Small intestine (tissue), 7 donors: Measurements from ENCODE around the gene MPZL2. TPM values are rescaled to one million over a fixed set of nuclear protein-coding genes. Genes with fewer than 3 reads are reported as not detected.

Source experiments
- DNase-seq, 2 donors: peaks; one replicate each; pipeline versions ENCODE4 v3.0.0 to v3.0.0-alpha.2; 2013
- FAIRE-seq: peaks from 2 replicates; lab custom pipeline; 2012; peaks lifted over from hg19 to GRCh38; lab: Jason Lieb, UNC
- H3K27ac ChIP-seq, 3 donors: one replicate each; pipeline ENCODE4 v1.5.1; 2013; ENCODE audit warnings: low read length in 2 of 3, mild to moderate bottlenecking in 2 of 3, control low read depth in 1 of 3, inconsistent platforms in 1 of 3, low read depth in 1 of 3, moderate library complexity in 1 of 3
- H3K27me3 ChIP-seq, 3 donors: one replicate each; pipeline ENCODE4 v1.6.1; 2013; ENCODE audit warnings: low read length in 3 of 3, inconsistent platforms in 1 of 3; ENCODE audit not compliant: control insufficient read depth in 3 of 3, insufficient read depth in 3 of 3
- H3K36me3 ChIP-seq, 3 donors: one replicate each; pipeline ENCODE4 v1.6.1; 2013; ENCODE audit warnings: low read length in 3 of 3, inconsistent platforms in 1 of 3, low read depth in 1 of 3, mild to moderate bottlenecking in 1 of 3, moderate library complexity in 1 of 3; ENCODE audit not compliant: control insufficient read depth in 3 of 3, insufficient read depth in 2 of 3
- H3K4me1 ChIP-seq, 3 donors: one replicate each; pipeline ENCODE4 v1.6.1; 2013; ENCODE audit warnings: low read length in 2 of 3, inconsistent platforms in 1 of 3, low read depth in 1 of 3, mild to moderate bottlenecking in 1 of 3, moderate library complexity in 1 of 3; ENCODE audit not compliant: control insufficient read depth in 3 of 3, insufficient read depth in 2 of 3
- H3K4me3 ChIP-seq, 3 donors: one replicate each; pipeline ENCODE4 v1.5.1; 2013; ENCODE audit warnings: low read length in 3 of 3, control low read depth in 1 of 3, inconsistent platforms in 1 of 3, low read depth in 1 of 3, mild to moderate bottlenecking in 1 of 3, moderate library complexity in 1 of 3
- H3K9me3 ChIP-seq, 2 donors: one replicate each; pipeline ENCODE4 v1.6.1; 2013; ENCODE audit warnings: low read depth in 1 of 2, low read length in 1 of 2; ENCODE audit not compliant: control insufficient read depth in 2 of 2, insufficient read depth in 1 of 2
- WGBS, 3 donors: extraction: QIAGEN DNeasy Blood & Tissue Kit; methylation state at CpG; one replicate each; pipeline ENCODE4 v1.1.7; 2013; 5-methylcytosine and 5-hydroxymethylcytosine counted together
- polyA plus RNA-seq, 4 donors: library from polyadenylated mRNA; stranded (reverse) in 3 of 4; unstranded in 1 of 4; fragments of 200-250 nt in 3 of 4; fragments of 120-200 nt in 1 of 4; gene quantifications; one replicate each; pipeline versions ENCODE4 v1.2.1 to v1.2.3, GENCODE V29; 2013
- donor health status: healthy with polysubstance abuse.
- donor health status: control.
- donor health status: control.
- donor health status: Bipolar disorder and iron deficiency.
- donor health status: healthy.

The MPZL2 gene
- polyA plus RNA-seq, 4 donors, result 1.6 to 44.2 (median 15.3) TPM

DNA sequence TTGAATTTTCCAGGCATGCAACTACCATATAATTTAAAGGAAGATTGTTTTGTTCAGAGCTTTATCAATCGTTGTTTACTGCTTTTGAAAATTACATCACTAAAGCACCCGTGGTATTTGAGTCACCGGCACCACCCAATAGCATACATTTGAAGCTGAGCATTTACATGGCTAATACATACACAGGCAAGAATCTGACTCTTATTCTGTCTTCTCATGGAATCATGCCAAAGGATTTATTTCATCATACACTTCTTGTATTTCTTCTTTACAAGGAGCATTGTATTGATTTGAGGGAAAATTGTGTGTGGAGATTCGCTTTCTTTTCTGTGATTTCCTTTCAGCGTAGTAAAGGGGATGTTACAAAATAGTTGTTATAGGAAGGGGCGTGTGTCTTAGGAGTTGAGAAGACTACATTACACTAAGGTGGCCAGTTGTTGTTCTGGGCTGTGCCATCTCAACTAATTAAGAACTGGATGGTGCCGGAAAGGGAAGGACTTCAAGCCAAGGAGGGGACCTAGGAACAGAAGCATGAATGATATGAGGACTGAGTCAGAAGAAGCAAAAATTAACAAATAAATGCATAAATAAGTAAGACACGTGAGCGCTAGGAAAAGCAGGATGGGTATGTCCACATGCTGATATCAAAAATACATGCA, 27.5 kb upstream of the MPZL2 start:
- Histone ChIP-seq H3K4me3 (no peak overlapping the region), H3K4me1 (peaks cover 0 to 13% (median 3%) of the 10 kb centered on the region in 3 donors), H3K27me3 (no peaks in the 10 kb centered on the region), H3K27ac (no peak overlapping the region), H3K9me3 (no peaks in the 10 kb centered on the region), H3K36me3 (no peaks in the 10 kb centered on the region)
- DNase-seq, result no peak
- no peak for FAIRE-seq
- 55 to 76% (median 66%) methylated on average over 9 of the region's 9 CpGs for WGBS, 3 donors

DNA sequence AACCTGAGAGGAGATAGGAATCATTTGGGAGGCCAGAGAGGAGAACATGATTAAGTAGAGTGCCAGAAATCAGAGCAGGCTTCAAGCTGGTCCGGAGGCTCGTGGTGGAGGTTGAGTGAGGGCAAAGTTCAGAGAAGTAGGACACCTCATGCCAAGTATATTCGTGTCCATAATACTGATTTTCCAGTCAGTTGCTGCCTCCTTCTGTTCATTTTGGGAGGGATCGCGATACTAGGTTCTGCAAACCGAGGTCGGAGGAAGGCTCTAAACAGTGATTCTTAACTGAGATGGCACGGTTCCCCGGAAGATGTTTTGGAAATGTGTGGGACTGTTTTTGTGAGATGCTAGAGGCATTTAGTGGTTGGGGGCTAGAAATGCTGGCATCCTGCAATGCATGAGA, 26.8 kb upstream of the MPZL2 start:
- H3K36me3 ChIP-seq, result no peaks in the 10 kb centered on the region
- 6 to 12% (median 11%) methylated on average over 9 of the region's 9 CpGs for WGBS, 3 donors
- no peak for FAIRE-seq
- no peaks in the 10 kb centered on the region for H3K9me3 ChIP-seq
- peaks cover 0 to 8% (median 3%) of the 10 kb centered on the region in 3 donors for H3K4me1 ChIP-seq
- no peak overlapping the region for H3K4me3 ChIP-seq
- H3K27me3 ChIP-seq, result no peaks in the 10 kb centered on the region
- no peak overlapping the region for H3K27ac ChIP-seq
- peak; percentile 76 to 86 for DNase-seq

DNA sequence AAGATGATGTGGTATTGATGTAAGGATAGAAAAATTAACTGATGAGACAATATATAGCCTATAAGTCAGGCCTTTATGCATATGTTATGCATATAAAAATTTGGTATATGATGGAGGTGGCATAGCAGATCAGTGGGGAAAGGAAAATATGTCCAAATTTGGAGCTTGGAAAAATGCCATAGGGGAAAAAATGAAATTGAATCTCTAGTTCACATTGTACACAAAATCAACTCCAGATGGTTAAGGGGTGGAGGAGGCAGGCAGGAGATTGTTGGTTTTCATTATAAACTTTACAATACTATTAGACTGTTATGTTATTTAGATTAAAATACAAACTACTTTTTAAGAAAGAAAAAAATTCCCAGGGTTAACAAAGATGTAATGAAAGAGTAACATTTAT, 25.3 kb upstream of the MPZL2 start:
- Histone ChIP-seq H3K4me3 (no peak overlapping the region), H3K27ac (no peak overlapping the region), H3K27me3 (no peaks in the 10 kb centered on the region), H3K9me3 (no peaks in the 10 kb centered on the region), H3K36me3 (no peaks in the 10 kb centered on the region), H3K4me1 (peaks cover 0 to 6% (median 3%) of the 10 kb centered on the region in 3 donors)
- FAIRE-seq, result no peak
- DNase-seq, result no peak

DNA sequence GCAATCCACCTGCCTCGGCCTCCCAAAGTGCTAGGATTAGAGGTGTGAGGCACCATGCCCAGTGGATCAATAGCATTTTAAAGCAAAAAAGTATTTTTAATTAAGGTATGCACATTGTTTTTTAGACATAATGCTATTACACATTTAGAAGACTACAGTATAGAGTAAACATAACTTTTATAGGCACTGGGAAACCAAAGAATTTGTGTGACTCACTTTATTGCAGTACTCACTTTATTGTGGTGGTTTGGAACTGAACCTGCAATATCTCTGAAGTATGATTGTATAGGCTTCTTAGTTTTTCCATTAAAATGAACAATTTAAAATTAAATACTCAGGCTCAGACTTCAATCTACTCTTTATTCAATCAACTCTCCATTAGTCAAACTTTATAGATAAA, 22.9 kb upstream of the MPZL2 start:
- Histone ChIP-seq H3K4me3 (no peak overlapping the region), H3K4me1 (peaks cover 0 to 18% (median 3%) of the 10 kb centered on the region in 3 donors), H3K27ac (peak overlapping the region in 1 of 3 donors; percentile 24), H3K27me3 (no peaks in the 10 kb centered on the region), H3K9me3 (no peaks in the 10 kb centered on the region), H3K36me3 (no peaks in the 10 kb centered on the region)
- WGBS, 3 donors, result 44 to 68% (median 52%) methylated on average over 1 of the region's 1 CpG
- peak; percentile 58 to 63 for DNase-seq
- FAIRE-seq, result no peak

DNA sequence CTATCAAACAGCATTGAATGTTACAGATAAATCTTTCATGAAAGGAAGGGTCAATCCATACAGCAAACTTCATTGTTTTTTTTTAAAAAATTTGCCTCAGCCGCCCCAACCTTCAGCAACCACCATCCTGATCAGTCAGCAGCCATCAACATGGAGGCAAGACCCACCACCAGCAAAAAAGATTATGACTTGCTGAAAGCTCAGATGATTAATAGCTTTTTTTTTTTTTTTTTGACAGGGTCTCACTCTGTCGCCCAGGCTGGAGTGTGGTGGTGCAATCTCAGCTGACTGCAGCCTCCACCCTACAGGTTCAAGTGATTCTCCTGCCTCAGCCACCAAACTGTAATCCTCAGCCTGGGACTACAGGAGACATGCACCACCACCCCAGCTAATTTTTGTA, 22.4 kb upstream of the MPZL2 start:
- peaks cover 0 to 18% (median 3%) of the 10 kb centered on the region in 3 donors for H3K4me1 ChIP-seq

DNA sequence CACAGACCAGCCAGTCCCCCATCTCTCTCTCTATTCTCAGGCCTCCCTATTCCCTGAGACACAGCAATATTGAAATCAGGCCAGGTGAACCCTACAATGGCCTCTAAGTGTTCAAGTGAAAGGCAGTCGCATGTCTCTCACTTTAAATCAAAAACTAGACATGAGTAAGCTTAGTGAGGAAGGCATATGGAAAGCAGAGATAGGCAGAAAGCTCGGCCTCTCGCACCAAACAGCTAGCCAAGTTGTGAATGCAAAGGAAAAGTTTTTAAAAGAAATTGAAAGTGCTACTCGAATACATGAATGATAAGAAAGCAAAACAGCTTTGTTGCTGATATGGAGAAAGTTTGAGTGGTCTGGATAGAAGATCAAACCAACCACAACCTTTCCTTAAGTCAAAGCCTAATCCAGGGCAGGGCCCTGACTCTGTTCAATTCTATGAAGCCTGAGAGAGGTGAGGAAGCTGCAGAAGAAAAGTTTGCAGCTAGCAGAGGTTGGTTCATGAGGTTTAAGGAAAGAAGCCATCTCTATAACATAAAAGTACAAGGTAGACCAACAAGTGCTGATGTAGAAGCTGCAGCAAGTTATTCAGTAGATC, 19.8 kb upstream of the MPZL2 start:
- 24 to 42% (median 30%) methylated on average over 4 of the region's 4 CpGs for WGBS, 3 donors
- DNase-seq, result no peak
- Histone ChIP-seq H3K4me1 (peaks cover 0 to 18% (median 3%) of the 10 kb centered on the region in 3 donors), H3K36me3 (no peaks in the 10 kb centered on the region), H3K27ac (no peak overlapping the region), H3K27me3 (no peaks in the 10 kb centered on the region), H3K9me3 (no peaks in the 10 kb centered on the region), H3K4me3 (no peak overlapping the region)
- FAIRE-seq, result no peak

More for the DNA sequence above, 22.4 kb upstream of the MPZL2 start:
- H3K36me3 ChIP-seq, result no peaks in the 10 kb centered on the region
- no peak overlapping the region for H3K4me3 ChIP-seq
- FAIRE-seq (no peak), DNase-seq (no peak)
- H3K27me3 ChIP-seq, result no peaks in the 10 kb centered on the region
- 90 to 100% (median 95%) methylated on average over 2 of the region's 2 CpGs for WGBS, 3 donors
- no peak overlapping the region for H3K27ac ChIP-seq
- H3K9me3 ChIP-seq, result no peaks in the 10 kb centered on the region

DNA sequence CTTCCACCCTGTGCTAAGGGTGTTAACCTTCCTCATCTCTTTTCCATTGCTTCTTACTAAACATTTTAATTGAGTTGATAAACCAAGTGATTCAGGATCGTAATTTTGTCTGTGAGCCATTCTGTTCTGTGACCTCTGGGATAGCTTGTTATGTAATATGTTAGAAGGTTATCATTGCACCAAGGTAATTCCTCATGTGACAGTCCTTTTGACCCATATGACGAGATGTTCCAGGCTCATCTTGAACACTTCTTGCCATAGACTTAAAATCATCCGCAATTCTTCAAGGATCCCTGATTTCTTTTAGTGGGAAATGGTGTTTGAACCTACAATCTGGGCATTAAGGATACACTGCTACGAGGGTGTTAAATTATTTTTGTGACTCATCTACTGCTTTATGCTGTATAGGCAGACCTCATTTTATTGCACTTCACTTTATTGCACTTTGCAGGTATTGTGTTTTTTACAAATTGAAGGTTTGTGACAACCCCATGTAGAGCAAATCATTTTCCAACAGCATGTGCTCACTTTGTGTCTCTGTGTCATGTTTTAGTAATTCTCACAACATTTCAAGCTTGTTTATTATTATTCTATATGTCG, 19.0 kb upstream of the MPZL2 start:
- H3K27ac ChIP-seq, result peak overlapping the region in 1 of 3 donors; percentile 32
- peaks cover 0 to 18% (median 3%) of the 10 kb centered on the region in 3 donors for H3K4me1 ChIP-seq
- no peaks in the 10 kb centered on the region for H3K27me3 ChIP-seq
- no peak overlapping the region for H3K4me3 ChIP-seq
- no peaks in the 10 kb centered on the region for H3K9me3 ChIP-seq
- DNase-seq, result peak; percentile 43 to 53
- H3K36me3 ChIP-seq, result no peaks in the 10 kb centered on the region
- WGBS, 3 donors, result 26 to 63% (median 46%) methylated on average over 5 of the region's 5 CpGs
- FAIRE-seq, result no peak

DNA sequence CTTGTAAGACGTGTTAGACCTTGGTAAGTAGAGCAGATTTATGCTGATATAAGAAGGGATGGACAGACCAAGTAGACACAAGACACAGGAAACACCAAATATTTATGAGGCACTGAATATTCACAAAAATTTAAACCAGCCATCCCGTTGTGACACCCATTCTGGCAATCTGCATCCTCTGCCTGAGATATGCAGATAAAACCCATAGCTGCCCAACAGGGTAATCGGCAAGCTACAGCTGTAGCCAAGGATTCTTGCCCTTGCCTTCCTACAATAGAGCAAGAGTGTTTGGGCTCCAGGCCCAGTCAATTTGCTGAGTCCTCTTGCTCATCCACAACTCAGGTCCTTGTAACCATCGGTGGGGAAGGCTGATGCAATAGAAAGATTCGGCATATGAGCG, 18.5 kb upstream of the MPZL2 start:
- WGBS, 3 donors, result 82 to 91% (median 89%) methylated on average over 6 of the region's 6 CpGs

More for the DNA sequence above, 18.5 kb upstream of the MPZL2 start:
- FAIRE-seq, result no peak
- H3K4me1 ChIP-seq, result peaks cover 0 to 18% (median 3%) of the 10 kb centered on the region in 3 donors
- H3K9me3 ChIP-seq, result no peaks in the 10 kb centered on the region
- H3K4me3 ChIP-seq, result no peak overlapping the region
- no peaks in the 10 kb centered on the region for H3K36me3 ChIP-seq
- peak overlapping the region in 1 of 3 donors; percentile 32 for H3K27ac ChIP-seq
- no peak for DNase-seq
- no peaks in the 10 kb centered on the region for H3K27me3 ChIP-seq
